HG03025 (cell line): Measurements from ENCODE around the gene DPY19L2.
"Not testable (repeated sequence)": the region's sequence is repeated elsewhere in the genome, so short reads cannot be mapped to it uniquely, and the experiment has no call there.

Experiments used
- ATAC-seq: cut with Tn5 transposase; IDR thresholded peaks from one replicate; pipeline ENCODE4 v1.9.1; 2021; ENCODE audit warnings: mild to moderate bottlenecking, moderate library complexity; ENCODE audit not compliant: unreplicated experiment, low FRiP score

DPY19L2 gene

DNA sequence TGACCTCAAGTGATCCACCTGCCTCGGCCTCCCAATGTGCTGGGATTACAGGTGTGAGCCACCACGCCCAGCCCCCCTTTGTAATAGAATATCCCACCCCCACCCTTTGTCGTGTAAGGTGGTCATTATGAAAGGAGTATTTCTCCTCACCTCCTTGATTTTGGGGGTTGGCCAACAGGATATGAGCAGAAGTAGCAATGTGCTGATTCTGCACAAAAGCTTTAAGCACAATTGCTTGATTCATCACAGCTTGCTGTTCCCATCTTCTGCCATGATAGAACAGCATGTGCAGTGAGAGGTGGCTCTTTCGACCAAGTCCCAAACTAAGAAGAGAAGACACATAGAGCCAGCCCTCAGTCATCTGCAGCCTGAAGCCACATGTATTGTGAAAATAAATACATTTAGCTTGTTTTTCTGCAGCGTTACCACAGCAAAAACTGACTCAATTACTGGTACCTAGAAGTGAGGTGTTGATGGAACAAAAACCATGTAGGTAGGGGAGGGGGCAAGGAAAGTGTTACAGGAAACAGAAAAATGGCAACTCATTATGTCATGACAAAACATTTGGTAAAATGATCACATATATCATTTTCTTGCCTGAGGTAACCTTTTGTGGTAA lies 122.9 kb downstream of the DPY19L2 start:
- ATAC-seq, result not testable (repeated sequence)

DNA sequence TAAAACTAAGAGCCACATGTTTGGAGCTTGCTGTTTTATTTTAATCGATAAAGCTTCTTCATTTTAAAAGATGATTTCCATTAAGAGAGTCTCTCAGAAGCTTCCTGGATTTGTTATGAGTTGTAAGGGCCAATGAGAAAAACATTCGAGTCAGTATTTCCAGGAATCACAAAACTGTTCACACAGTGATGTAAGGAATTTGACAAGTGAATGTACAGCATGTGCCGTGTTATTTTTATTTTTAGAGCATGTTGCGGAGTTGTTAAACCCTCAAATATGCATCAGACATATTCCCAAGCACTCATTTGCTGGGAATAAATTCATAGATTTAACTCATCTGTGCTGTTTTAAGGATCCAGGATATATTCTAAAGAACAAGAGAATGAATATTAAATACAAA lies 129.6 kb downstream of the DPY19L2 start:
- not testable (repeated sequence) for ATAC-seq

DNA sequence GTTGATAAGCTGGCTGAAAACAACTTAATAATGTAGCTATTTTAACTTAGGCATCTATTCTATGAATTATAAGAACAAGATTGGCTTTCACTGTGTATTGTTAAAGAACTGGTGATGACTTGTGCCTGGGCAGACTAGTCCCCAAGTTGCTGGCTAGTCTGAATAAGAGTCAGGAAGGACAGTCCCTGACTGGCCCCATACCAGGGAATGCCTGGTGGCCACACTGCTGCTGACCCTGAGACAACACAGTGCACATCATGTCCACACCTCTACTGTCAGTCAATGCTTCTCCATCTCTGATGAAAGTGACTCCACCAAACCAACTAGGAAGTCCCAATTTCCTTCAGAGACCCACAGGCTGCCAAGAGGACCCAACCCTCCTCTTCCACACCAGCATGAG lies 130.5 kb downstream of the DPY19L2 start:
- ATAC-seq, result not testable (repeated sequence)

DNA sequence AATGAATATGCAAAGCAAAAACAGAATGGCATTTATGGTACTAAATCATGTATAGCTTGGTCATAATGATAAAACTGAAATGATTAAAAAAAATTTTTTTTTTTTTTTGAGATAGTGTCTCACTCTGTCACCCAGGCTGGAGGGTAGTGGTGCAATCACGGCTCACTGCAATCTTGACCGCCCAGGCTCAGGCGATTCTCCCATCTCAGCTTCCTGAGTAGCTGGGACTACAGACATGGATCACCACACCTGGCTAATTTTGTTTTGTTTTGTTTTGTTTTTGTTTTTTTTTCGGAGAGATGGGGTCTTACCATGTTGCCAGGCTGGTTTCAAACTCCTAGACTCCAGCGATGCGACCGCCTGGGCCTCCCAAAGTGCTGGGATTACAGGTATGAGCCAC lies 138.7 kb downstream of the DPY19L2 start:
- not testable (repeated sequence) for ATAC-seq

DNA sequence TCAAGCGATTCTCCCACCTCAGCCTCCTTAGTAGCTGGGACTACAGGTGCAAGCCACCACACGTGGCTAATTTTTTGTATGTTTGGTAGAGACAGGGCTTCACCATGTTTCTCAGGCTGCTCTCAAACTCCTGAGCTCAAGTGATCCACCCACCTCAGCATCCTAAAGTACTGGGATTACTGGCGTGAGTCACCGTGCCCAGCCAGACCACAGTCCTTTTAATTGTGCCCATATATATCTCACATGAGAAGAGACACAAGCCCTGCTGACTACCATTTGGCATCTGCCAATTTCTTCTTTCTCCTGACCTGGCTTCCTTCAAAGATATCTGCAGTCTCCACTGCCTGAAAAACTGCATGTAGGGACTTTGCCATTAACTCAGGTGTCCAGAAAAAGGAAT lies 142.5 kb downstream of the DPY19L2 start:
- no peak for ATAC-seq

DNA sequence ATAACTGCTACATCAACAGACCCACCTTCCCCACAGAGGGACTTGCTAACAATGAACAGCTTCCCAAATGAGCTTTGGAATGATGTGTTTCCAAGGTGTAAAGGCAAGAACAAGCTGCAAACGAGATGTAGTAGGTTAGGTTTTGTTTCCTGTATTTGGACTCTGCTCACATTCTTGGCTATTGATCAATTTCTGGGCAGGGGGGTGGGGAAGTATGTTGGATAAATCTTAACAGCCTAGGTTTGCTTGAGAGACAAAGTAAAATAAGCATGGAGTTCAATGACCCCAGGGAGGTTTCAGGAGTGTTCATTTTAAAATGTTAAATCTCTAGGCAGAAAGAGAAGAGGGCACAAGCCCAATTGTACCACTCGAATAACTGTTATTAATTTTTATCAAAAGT lies 146.6 kb downstream of the DPY19L2 start:
- ATAC-seq, result no peak
